Naive thymus-derived CD8-positive, alpha-beta T cell (primary cell): ENCODE results near the gene MACROD2. TPM values are rescaled to one million over a fixed set of nuclear protein-coding genes. Genes with fewer than 3 reads are reported as not detected.

Experiments
- ATAC-seq, 2 donors: fragments of 150-1000 bp; cut with Tn5 transposase in 1 of 2; sonication (Bioruptor Pico), chemical (Tn5 transposase) in 1 of 2; 1 replicate in 1 of 2; 2 replicates in 1 of 2; pipeline ENCODE4 v1.10.0; 2021; ENCODE audit warnings: mild to moderate bottlenecking in 2 of 2, moderate library complexity in 2 of 2
- POLR2A ChIA-PET: fragments of 350-600 bp; sonication (Branson Sonifier 250); formaldehyde crosslinking; loops from one replicate; lab custom pipeline; 2021; ENCODE audit warnings: antibody characterized with exemption; lab: Charles Lee
- DNase-seq, 10 donors: peaks; one replicate each; pipeline versions ENCODE4 v3.0.0 to v3.0.0-alpha.2; 2020 to 2022
- H3K27ac Mint-ChIP-seq, 10 donors: one replicate each; pipeline ENCODE4 v1.8.0; 2020 to 2022; ENCODE audit warnings: mild to moderate bottlenecking in 10 of 10, mixed read lengths in 10 of 10, moderate library complexity in 4 of 10, inconsistent platforms in 1 of 10
- H3K27me3 Mint-ChIP-seq, 5 donors: one replicate each; pipeline ENCODE4 v1.8.0; 2021 to 2022; ENCODE audit warnings: mixed read lengths in 5 of 5
- H3K36me3 Mint-ChIP-seq, 3 donors: one replicate each; pipeline ENCODE4 v1.8.0; 2020 to 2022; ENCODE audit warnings: mixed read lengths in 3 of 3, mild to moderate bottlenecking in 2 of 3, inconsistent platforms in 1 of 3
- H3K4me1 Mint-ChIP-seq, 4 donors: one replicate each; pipeline ENCODE4 v1.8.0; 2021 to 2022; ENCODE audit warnings: mixed read lengths in 4 of 4
- H3K4me3 Mint-ChIP-seq, 10 donors: one replicate each; pipeline ENCODE4 v1.8.0; 2020 to 2022; ENCODE audit warnings: mild to moderate bottlenecking in 10 of 10, mixed read lengths in 10 of 10, moderate library complexity in 6 of 10, inconsistent platforms in 1 of 10
- H3K9me3 Mint-ChIP-seq, 9 donors: one replicate each; pipeline ENCODE4 v1.8.0; 2020 to 2022; ENCODE audit warnings: mixed read lengths in 9 of 9, mild to moderate bottlenecking in 3 of 9, inconsistent platforms in 1 of 9, moderate library complexity in 1 of 9
- polyA plus RNA-seq, 3 donors: library from polyadenylated mRNA; unstranded; fragments of 300-500 nt; fragmentation: Illumina TruSeq; gene quantifications; one replicate each; pipeline ENCODE4 v1.2.3, GENCODE V29; 2021
- total RNA-seq, 8 experiments: library from RNA in 2 of 8; stranded (reverse) in 2 of 8; gene quantifications; one replicate each; pipeline ENCODE4 v1.2.3 and lab custom pipeline; 2021 to 2026

Gene MACROD2
- total and polyA plus RNA-seq, 5 experiments from 2014 or later, result 0.18 to 1.1 (median 0.60) TPM; not detected in 2

DNA sequence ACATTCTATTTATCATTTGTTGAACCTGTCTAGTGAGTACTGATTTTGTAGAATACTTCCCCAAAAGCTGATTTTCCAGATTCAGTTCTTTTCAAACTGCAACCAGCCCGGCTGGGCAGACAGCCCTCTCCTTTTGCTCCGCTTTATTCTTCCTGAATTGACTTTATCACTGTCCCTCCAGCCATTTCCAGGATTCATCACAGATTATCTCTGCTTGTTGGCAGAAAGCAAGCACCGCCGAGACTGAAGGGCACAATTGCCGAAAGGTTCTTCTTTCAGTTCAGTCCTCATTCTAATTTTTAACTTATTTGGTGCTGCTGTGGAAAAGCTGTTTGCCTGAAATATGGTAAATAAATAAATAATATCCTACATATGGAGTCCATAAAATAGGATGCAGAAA, 711.2 kb downstream of the MACROD2 start:
- H3K9me3 Mint-ChIP-seq, result peaks cover 0 to 6% (median 0%) of the 10 kb centered on the region in 9 donors
- no peak overlapping the region for H3K4me3 Mint-ChIP-seq
- DNase-seq (no peak), ATAC-seq (no peak)
- POLR2A ChIA-PET, result no interaction called here
- H3K27ac Mint-ChIP-seq, result no peak overlapping the region
- no peaks in the 10 kb centered on the region for H3K27me3 Mint-ChIP-seq
- H3K4me1 Mint-ChIP-seq, result no peaks in the 10 kb centered on the region
- no peaks in the 10 kb centered on the region for H3K36me3 Mint-ChIP-seq

GRCh38 chr20:14707026-14707680, 711.8 kb downstream of the MACROD2 start:
- ATAC-seq (no peak), DNase-seq (no peak)
- no peaks in the 10 kb centered on the region for H3K36me3 Mint-ChIP-seq
- H3K27ac Mint-ChIP-seq, result no peak overlapping the region
- H3K4me3 Mint-ChIP-seq, result no peak overlapping the region
- POLR2A ChIA-PET, result no interaction called here
- H3K27me3 Mint-ChIP-seq, result no peaks in the 10 kb centered on the region
- H3K9me3 Mint-ChIP-seq, result peaks cover 0 to 7% (median 0%) of the 10 kb centered on the region in 9 donors
- H3K4me1 Mint-ChIP-seq, result no peaks in the 10 kb centered on the region

DNA sequence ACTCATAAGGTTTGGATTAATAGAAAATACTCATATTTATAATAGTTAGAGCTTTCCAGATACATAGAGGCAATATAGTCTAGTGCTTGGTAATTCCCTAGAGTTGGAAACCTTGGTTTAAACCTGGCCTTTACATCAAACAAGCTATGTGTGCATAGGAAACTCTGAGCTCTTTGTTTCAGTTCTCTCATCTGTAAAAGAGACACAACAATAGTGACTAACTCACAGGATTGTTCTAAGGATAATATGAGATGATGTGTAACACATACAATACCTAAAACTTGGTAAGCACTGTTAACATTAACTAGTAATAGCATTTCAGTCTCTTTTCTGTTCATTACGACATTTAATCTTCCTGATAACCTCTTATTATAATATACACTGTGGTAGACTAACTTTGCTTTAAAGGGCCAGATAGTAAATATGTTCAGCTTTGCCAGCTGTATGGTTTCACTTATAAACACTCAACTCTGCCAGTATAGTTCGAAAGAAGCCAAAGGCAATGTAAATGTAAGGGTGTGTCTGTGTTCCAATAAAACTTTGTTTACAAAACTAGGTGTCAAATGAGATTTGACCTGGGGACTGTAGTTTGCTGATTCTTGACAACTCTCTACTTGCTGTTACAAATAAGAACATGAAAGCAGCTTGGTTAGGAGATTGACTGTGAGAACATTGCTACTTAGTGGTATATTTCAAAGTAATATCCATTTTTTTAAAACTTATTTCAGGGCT, 712.7 kb downstream of the MACROD2 start:
- Mint-ChIP-seq H3K27me3 (no peaks in the 10 kb centered on the region), H3K9me3 (peaks cover 0 to 11% (median 0%) of the 10 kb centered on the region in 9 donors), H3K4me1 (no peaks in the 10 kb centered on the region), H3K36me3 (no peaks in the 10 kb centered on the region), H3K27ac (no peak overlapping the region), H3K4me3 (no peak overlapping the region)
- no peak for ATAC-seq
- POLR2A ChIA-PET, result no interaction called here
- DNase-seq, result no peak

GRCh38 chr20:14709439-14709838, 714.1 kb downstream of the MACROD2 start:
- ATAC-seq (no peak), DNase-seq (no peak)
- H3K4me1 Mint-ChIP-seq, result no peaks in the 10 kb centered on the region
- H3K36me3 Mint-ChIP-seq, result no peaks in the 10 kb centered on the region
- POLR2A ChIA-PET, result no interaction called here
- H3K4me3 Mint-ChIP-seq, result no peak overlapping the region
- peaks cover 0 to 12% (median 2%) of the 10 kb centered on the region in 9 donors for H3K9me3 Mint-ChIP-seq
- no peak overlapping the region for H3K27ac Mint-ChIP-seq
- no peaks in the 10 kb centered on the region for H3K27me3 Mint-ChIP-seq

DNA sequence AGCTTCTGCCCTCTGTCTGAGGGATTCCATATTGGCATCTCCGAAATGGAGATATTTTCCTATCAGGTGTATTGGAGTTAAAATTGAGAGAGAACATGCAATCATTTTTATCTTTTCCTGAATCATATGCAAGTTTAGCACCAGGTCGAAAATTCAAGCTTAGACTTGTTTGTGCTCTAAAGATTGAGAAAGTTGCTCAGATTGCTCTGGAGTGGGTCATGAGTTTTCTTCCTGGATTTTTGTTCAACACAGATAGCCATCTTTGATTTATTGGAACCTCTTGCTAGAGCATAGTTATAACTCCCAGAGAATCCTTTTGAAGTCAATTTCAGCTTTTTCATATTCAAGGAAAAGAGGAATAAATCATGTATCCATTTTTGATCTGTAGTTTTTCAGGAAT, 715.6 kb downstream of the MACROD2 start:
- Mint-ChIP-seq H3K27me3 (no peaks in the 10 kb centered on the region), H3K4me3 (no peak overlapping the region), H3K4me1 (no peaks in the 10 kb centered on the region), H3K9me3 (peaks cover 0 to 18% (median 2%) of the 10 kb centered on the region in 9 donors), H3K27ac (no peak overlapping the region), H3K36me3 (no peaks in the 10 kb centered on the region)
- POLR2A ChIA-PET, result no interaction called here
- ATAC-seq (no peak), DNase-seq (no peak)

DNA sequence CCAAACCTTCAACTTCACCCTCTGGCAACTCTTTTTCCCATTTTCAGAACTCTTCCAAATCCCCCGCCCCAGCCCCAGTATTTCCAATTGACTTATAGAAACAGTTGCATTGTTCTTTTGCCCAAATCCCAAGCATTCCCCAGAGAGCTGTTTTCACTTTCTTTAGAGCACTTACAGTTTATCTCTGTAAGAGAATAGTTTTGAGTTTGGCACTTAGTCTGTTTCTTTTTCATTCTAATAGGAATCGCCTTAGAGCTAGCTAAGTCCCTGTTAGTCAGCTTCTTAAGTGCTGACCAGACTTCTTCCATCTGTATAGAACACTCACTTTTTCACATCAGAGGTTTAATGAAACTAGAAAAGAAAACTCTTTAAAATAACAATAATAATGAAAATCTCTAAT, 716.3 kb downstream of the MACROD2 start:
- no peak for DNase-seq
- POLR2A ChIA-PET, result no interaction called here
- Mint-ChIP-seq H3K4me1 (no peaks in the 10 kb centered on the region), H3K9me3 (peaks cover 0 to 18% (median 2%) of the 10 kb centered on the region in 9 donors), H3K27me3 (no peaks in the 10 kb centered on the region), H3K27ac (no peak overlapping the region), H3K36me3 (no peaks in the 10 kb centered on the region), H3K4me3 (no peak overlapping the region)
- no peak for ATAC-seq

- H3K36me3 Mint-ChIP-seq, result no peaks in the 10 kb centered on the region
- peaks cover 0 to 18% (median 2%) of the 10 kb centered on the region in 9 donors for H3K9me3 Mint-ChIP-seq
- no peak overlapping the region for H3K4me3 Mint-ChIP-seq
- POLR2A ChIA-PET, result no interaction called here
- ATAC-seq, result no peak
- no peaks in the 10 kb centered on the region for H3K27me3 Mint-ChIP-seq
- no peak overlapping the region for H3K27ac Mint-ChIP-seq
- DNase-seq, result no peak
- no peaks in the 10 kb centered on the region for H3K4me1 Mint-ChIP-seq
These were observed 717.0 kb downstream of the MACROD2 start for GRCh38 chr20:14712302-14712739.

DNA sequence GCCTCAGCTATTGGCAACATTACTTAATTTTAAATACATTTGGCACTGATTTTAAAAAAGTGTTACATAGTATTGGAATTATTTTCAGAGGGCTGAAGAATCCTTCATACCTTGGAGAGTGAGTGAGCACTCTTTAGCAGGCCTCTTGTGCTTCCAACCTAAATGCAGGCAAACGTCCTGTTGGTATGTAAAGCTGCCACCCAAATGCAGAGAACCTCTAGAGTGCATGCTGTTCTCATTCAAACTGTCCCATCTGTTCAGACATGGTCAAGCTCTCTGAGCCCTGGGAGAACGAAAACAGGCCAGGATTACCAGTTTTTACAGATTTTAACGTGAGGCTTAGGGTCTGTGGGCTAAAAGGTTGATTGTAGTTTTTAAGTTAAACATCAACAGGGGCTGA, 720.1 kb downstream of the MACROD2 start:
- ATAC-seq (no peak), DNase-seq (no peak)
- Mint-ChIP-seq H3K4me1 (no peaks in the 10 kb centered on the region), H3K9me3 (peaks cover 0 to 31% (median 2%) of the 10 kb centered on the region in 9 donors), H3K27ac (no peak overlapping the region), H3K36me3 (no peaks in the 10 kb centered on the region), H3K27me3 (peaks cover 0 to 1% (median 0%) of the 10 kb centered on the region in 5 donors), H3K4me3 (no peak overlapping the region)
- POLR2A ChIA-PET, result no interaction called here

GRCh38 chr20:14716351-14716801, 721.1 kb downstream of the MACROD2 start:
- H3K27ac Mint-ChIP-seq, result no peak overlapping the region
- DNase-seq (no peak), ATAC-seq (no peak)
- H3K36me3 Mint-ChIP-seq, result no peaks in the 10 kb centered on the region
- peaks cover 0 to 1% (median 0%) of the 10 kb centered on the region in 5 donors for H3K27me3 Mint-ChIP-seq
- POLR2A ChIA-PET, result no interaction called here
- H3K4me3 Mint-ChIP-seq, result no peak overlapping the region
- H3K9me3 Mint-ChIP-seq, result peaks cover 0 to 31% (median 2%) of the 10 kb centered on the region in 9 donors
- H3K4me1 Mint-ChIP-seq, result no peaks in the 10 kb centered on the region

DNA sequence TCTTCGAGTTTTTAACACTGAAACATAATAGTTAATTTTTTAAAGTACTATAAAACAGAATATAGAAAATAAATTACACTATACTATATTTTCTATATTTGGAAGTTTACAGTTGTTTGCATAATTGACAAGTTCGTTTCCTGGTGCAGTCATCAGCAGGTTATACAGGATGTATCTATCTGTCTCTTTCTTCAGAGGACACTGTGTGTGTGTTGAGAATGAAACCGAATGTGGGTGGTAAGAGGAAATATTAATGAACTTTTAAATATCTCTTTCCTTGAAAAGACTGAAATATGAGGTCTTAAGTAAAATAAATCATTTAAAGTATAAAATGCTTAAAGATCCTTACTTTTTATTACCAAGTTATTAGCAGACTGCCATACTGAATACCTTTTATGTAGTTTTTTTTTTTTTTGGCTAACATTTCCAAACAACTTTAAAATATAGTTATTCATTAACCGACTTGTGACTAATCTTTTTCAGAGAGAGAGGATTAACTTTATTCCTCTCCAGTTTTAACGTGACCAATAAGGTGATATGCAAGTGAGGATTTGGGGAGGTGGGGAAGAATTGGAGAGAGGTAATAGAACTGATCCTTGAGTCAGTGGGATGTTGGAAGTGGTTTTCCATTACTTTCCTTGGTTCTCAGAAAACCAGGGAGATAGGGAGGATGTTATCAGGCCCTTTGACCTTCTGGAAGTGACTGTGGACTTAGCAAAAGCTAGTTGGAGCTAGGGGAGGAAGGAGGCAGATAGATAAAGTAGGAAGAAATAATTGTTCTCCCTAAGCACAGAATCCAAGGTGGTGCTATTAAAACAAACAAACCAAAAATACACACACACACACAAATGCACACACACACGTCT, 722.1 kb downstream of the MACROD2 start:
- DNase-seq (no peak), ATAC-seq (no peak)
- POLR2A ChIA-PET, result no interaction called here
- peaks cover 0 to 1% (median 0%) of the 10 kb centered on the region in 5 donors for H3K27me3 Mint-ChIP-seq
- no peaks in the 10 kb centered on the region for H3K4me1 Mint-ChIP-seq
- H3K4me3 Mint-ChIP-seq, result no peak overlapping the region
- no peaks in the 10 kb centered on the region for H3K36me3 Mint-ChIP-seq
- H3K27ac Mint-ChIP-seq, result no peak overlapping the region
- peaks cover 0 to 31% (median 2%) of the 10 kb centered on the region in 9 donors for H3K9me3 Mint-ChIP-seq

- H3K27ac Mint-ChIP-seq, result no peak overlapping the region
- no peak overlapping the region for H3K4me3 Mint-ChIP-seq
- H3K27me3 Mint-ChIP-seq, result peaks cover 0 to 5% (median 0%) of the 10 kb centered on the region in 5 donors
- peaks cover 0 to 16% (median 0%) of the 10 kb centered on the region in 9 donors for H3K9me3 Mint-ChIP-seq
- POLR2A ChIA-PET, result no interaction called here
- no peaks in the 10 kb centered on the region for H3K4me1 Mint-ChIP-seq
- no peak for ATAC-seq
- DNase-seq, result no peak
- H3K36me3 Mint-ChIP-seq, result no peaks in the 10 kb centered on the region
These were observed 724.9 kb downstream of the MACROD2 start for GRCh38 chr20:14720251-14720650.

- ATAC-seq (no peak), DNase-seq (no peak)
- H3K36me3 Mint-ChIP-seq, result no peaks in the 10 kb centered on the region
- H3K4me3 Mint-ChIP-seq, result no peak overlapping the region
- no peaks in the 10 kb centered on the region for H3K4me1 Mint-ChIP-seq
- H3K9me3 Mint-ChIP-seq, result peaks cover 0 to 16% (median 0%) of the 10 kb centered on the region in 9 donors
- H3K27ac Mint-ChIP-seq, result no peak overlapping the region
- H3K27me3 Mint-ChIP-seq, result peaks cover 0 to 5% (median 0%) of the 10 kb centered on the region in 5 donors
- POLR2A ChIA-PET, result no interaction called here
These were observed 726.7 kb downstream of the MACROD2 start for GRCh38 chr20:14721926-14722452.
